Activated CD8-positive, alpha-beta T cell treated with anti-CD3 and anti-CD28 coated beads, Interleukin-2, amount 10 ng/mL, durations not matched to agents 7 days and 5 days (primary cell): ENCODE measurements around the gene OR9G4. TPM values are rescaled to one million over a fixed set of nuclear protein-coding genes. Genes with fewer than 3 reads are reported as not detected.

Source experiments
- ATAC-seq: fragments of 150-1000 bp; cut with Tn5 transposase; one replicate; pipeline ENCODE4 v1.10.0; 2021; ENCODE audit warnings: moderate library complexity
- CTCF ChIA-PET: fragments of 350-600 bp; sonication (Branson Sonifier 250); formaldehyde crosslinking; loops from one replicate; lab custom pipeline; 2021; ENCODE audit warnings: antibody characterized with exemption; lab: Charles Lee
- POLR2A ChIA-PET: fragments of 350-600 bp; sonication (Branson Sonifier 250); formaldehyde crosslinking; loops from one replicate; lab custom pipeline; 2021; ENCODE audit warnings: antibody characterized with exemption; lab: Charles Lee
- DNase-seq: peaks from one replicate; pipeline ENCODE4 v3.0.0-alpha.2; 2020
- H3K27ac Mint-ChIP-seq: one replicate; pipeline ENCODE4 v1.8.0; 2021; ENCODE audit warnings: mild to moderate bottlenecking, mixed read lengths
- H3K27me3 Mint-ChIP-seq: one replicate; pipeline ENCODE4 v1.8.0; 2021; ENCODE audit warnings: low read depth, mixed read lengths
- H3K36me3 Mint-ChIP-seq: one replicate; pipeline ENCODE4 v1.8.0; 2021; ENCODE audit warnings: low read depth, mixed read lengths
- H3K4me1 Mint-ChIP-seq: one replicate; pipeline ENCODE4 v1.8.0; 2021; ENCODE audit warnings: low read depth, mixed read lengths
- H3K4me3 Mint-ChIP-seq: one replicate; pipeline ENCODE4 v1.8.0; 2021; ENCODE audit warnings: mild to moderate bottlenecking, mixed read lengths
- H3K9me3 Mint-ChIP-seq: one replicate; pipeline ENCODE4 v1.8.0; 2022; ENCODE audit warnings: mixed read lengths; ENCODE audit not compliant: insufficient read depth
- total RNA-seq, 2 experiments: library from RNA; stranded (reverse); gene quantifications; one replicate each; pipeline ENCODE4 v1.2.3, GENCODE V29; 2021

Gene OR9G4
- total RNA-seq, result not detected

DNA sequence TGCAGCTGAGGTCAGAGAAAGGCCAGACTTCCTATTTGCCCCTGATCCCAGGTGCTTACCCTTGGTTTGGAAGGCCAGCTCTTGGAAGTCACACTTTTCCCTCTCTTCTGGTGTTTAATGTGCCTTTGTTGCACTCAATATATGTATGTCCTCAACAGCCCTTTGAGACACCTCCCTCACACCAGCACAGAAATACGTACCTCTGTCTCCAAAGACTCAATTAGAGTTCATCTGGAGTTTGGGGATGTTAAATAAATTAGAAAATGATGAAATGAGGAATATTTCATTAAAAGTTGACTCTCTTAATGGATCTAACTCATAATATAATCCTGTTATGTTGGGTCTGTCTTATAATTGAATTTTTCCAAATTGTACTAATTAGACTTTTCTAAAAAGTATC, at the start of gene OR9G4:
TSS of gene OR9G4 (minus strand) at position 101 of the 400 bp plus-strand sequence. CDS start 4,931 bp downstream, outside the sequence.
- ATAC-seq, result no peak
- H3K36me3 Mint-ChIP-seq, result no peaks in the 10 kb centered on the region

GRCh38 chr11:56783448-56784041, 35.0 kb upstream of the OR9G4 start:
- no peak for DNase-seq

More for the DNA sequence above, at the start of gene OR9G4:
- ChIA-PET CTCF (no interaction called here), POLR2A (no interaction called here)
- Mint-ChIP-seq H3K27ac (no peak within 1 kb of the TSS), H3K9me3 (peaks cover 8% of the 10 kb centered on the region), H3K4me1 (no peaks in the 10 kb centered on the region), H3K27me3 (no peaks in the 10 kb centered on the region), H3K4me3 (no peak within 1 kb of the TSS)
- DNase-seq, result no peak

DNA sequence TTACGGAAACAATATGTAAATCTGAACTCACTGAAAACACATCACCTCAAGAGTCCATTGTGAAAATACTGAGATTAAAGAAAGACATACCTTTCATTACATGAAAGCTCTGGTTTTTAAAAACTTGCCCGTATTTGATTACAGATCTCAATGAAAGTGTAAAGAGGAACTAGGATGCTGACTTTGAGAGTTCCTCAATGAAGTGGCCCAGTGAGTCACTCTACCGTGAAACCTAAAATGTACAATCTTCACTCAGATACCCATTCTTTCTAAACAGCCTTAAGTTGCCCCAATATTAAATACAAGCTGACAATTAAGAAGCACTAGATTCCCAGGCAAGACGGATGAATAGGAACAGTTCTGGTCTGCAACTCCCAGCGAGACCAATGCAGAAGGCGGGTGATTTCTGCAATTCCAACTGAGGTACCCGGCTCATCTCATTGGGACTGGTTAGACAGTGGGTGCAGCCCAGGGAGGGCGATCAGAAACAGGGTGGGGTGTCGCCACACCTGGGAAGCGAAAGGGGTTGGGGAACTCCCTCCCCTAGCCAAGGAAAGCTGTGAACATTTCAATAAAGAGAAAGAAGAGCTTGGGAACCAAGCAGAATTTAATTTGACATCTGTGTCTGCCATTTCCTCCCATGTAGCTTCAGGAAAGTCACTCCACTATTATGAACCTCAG, 33.8 kb upstream of the OR9G4 start:
- Mint-ChIP-seq H3K27me3 (no peaks in the 10 kb centered on the region), H3K9me3 (no peaks in the 10 kb centered on the region), H3K4me3 (no peak overlapping the region), H3K27ac (no peak overlapping the region), H3K36me3 (no peaks in the 10 kb centered on the region), H3K4me1 (no peaks in the 10 kb centered on the region)
- ChIA-PET CTCF (interaction anchor here (1.0 to 2.0 kb wide), 2 partner anchors 20 to 467 kb away, joined by 3 to 6 read pairs; no protein-coding TSS in a partner anchor), POLR2A (interaction anchor here (0.7 kb wide), 1 partner anchor 10 kb away, joined by 3 read pairs; no protein-coding TSS in a partner anchor)
- DNase-seq, result no peak
- ATAC-seq, result no peak

More at GRCh38 chr11:56783448-56784041, 35.0 kb upstream of the OR9G4 start:
- ATAC-seq, result no peak
- ChIA-PET POLR2A (no interaction called here), CTCF (interaction anchor here (1.0 to 2.0 kb wide), 2 partner anchors 21 to 466 kb away, joined by 3 to 6 read pairs; no protein-coding TSS in a partner anchor)
- Mint-ChIP-seq H3K27ac (no peak overlapping the region), H3K4me3 (no peak overlapping the region), H3K4me1 (no peaks in the 10 kb centered on the region), H3K27me3 (no peaks in the 10 kb centered on the region), H3K9me3 (no peaks in the 10 kb centered on the region), H3K36me3 (no peaks in the 10 kb centered on the region)

DNA sequence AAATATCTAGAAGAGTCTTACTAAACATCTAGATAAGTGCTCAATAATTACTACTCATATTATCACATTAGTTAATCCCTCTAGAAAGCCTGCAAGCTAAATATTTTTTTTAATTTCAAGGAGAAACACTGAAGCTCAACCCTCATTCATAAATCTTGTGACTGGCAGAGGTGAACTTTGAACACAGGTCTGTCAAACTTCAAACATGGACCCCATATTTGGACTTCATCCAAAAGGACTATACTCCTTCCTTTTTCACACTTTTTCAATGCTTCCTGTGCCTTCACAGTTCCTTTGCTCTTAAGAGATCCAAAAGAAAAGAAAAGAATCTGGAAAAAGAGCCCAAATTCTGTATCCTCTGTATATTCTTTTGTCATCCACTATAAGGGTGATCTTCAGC, 28.3 kb upstream of the OR9G4 start:
- no peaks in the 10 kb centered on the region for H3K9me3 Mint-ChIP-seq
- DNase-seq, result no peak
- no peaks in the 10 kb centered on the region for H3K4me1 Mint-ChIP-seq

GRCh38 chr11:56764976-56765375, 16.5 kb upstream of the OR9G4 start:
- Mint-ChIP-seq H3K27me3 (no peaks in the 10 kb centered on the region), H3K4me1 (no peaks in the 10 kb centered on the region), H3K4me3 (no peak overlapping the region), H3K9me3 (no peaks in the 10 kb centered on the region), H3K36me3 (no peaks in the 10 kb centered on the region), H3K27ac (no peak overlapping the region)
- ChIA-PET CTCF (no interaction called here), POLR2A (no interaction called here)
- DNase-seq (no peak), ATAC-seq (no peak)

More for the DNA sequence above, 28.3 kb upstream of the OR9G4 start:
- ATAC-seq, result no peak
- Mint-ChIP-seq H3K27ac (no peak overlapping the region), H3K4me3 (no peak overlapping the region), H3K27me3 (no peaks in the 10 kb centered on the region), H3K36me3 (no peaks in the 10 kb centered on the region)
- POLR2A ChIA-PET, result no interaction called here
- CTCF ChIA-PET, result no interaction called here

- no peaks in the 10 kb centered on the region for H3K27me3 Mint-ChIP-seq
- ATAC-seq (no peak), DNase-seq (no peak)
- H3K36me3 Mint-ChIP-seq, result no peaks in the 10 kb centered on the region
- no peak overlapping the region for H3K4me3 Mint-ChIP-seq
- ChIA-PET CTCF (no interaction called here), POLR2A (no interaction called here)
- no peaks in the 10 kb centered on the region for H3K4me1 Mint-ChIP-seq
- H3K9me3 Mint-ChIP-seq, result peaks cover 11% of the 10 kb centered on the region
- no peak overlapping the region for H3K27ac Mint-ChIP-seq
Measured at GRCh38 chr11:56751480-56751879, 3.0 kb upstream of the OR9G4 start.

DNA sequence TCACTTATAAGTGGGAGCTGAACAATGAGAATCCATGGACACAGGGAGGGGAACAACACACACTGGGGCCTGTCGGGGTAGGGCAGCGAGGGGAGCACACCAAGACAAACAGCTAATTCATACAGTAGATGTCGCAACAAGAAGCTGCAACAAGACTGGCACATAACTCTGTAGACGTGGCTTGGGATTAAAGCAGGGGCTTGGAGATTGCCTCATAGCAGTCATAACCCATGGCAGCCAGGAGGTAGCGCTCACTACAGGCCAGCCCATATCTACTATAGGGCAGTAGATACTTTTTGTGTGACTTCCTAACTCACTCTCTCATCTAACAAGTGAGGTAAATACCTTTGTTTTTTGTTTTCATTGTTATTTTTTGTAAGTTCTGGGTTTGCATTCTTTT, 1.7 kb upstream of the OR9G4 start:
- CTCF ChIA-PET, result no interaction called here
- ATAC-seq (no peak), DNase-seq (no peak)
- no peak overlapping the region for H3K27ac Mint-ChIP-seq
- POLR2A ChIA-PET, result no interaction called here
- no peaks in the 10 kb centered on the region for H3K4me1 Mint-ChIP-seq
- peaks cover 8% of the 10 kb centered on the region for H3K9me3 Mint-ChIP-seq
- H3K36me3 Mint-ChIP-seq, result no peaks in the 10 kb centered on the region
- no peak overlapping the region for H3K4me3 Mint-ChIP-seq
- no peaks in the 10 kb centered on the region for H3K27me3 Mint-ChIP-seq

DNA sequence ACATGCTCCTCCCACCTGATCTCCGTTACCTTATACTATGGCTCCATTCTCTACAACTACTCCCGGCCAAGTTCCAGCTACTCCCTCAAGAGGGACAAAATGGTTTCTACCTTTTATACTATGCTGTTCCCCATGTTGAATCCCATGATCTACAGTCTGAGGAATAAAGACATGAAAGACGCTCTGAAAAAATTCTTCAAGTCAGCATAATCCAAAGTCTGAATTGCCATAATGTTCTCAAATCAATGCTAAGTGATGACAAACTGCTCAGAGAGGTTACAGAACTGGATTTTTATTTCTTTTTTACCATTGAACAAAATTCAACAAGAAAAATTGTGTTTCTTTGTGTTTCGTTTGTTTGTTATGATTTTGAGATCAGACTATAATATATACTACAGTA, 7.6 kb downstream of the OR9G4 start:
- no peaks in the 10 kb centered on the region for H3K4me1 Mint-ChIP-seq
- DNase-seq (no peak), ATAC-seq (no peak)
- ChIA-PET CTCF (no interaction called here), POLR2A (no interaction called here)
- H3K27ac Mint-ChIP-seq, result no peak overlapping the region
- H3K9me3 Mint-ChIP-seq, result no peaks in the 10 kb centered on the region
- no peak overlapping the region for H3K4me3 Mint-ChIP-seq
- no peaks in the 10 kb centered on the region for H3K27me3 Mint-ChIP-seq
- no peaks in the 10 kb centered on the region for H3K36me3 Mint-ChIP-seq

- POLR2A ChIA-PET, result no interaction called here
- no peaks in the 10 kb centered on the region for H3K4me1 Mint-ChIP-seq
- no peak overlapping the region for H3K4me3 Mint-ChIP-seq
- H3K27ac Mint-ChIP-seq, result no peak overlapping the region
- H3K36me3 Mint-ChIP-seq, result no peaks in the 10 kb centered on the region
- H3K27me3 Mint-ChIP-seq, result no peaks in the 10 kb centered on the region
- no peaks in the 10 kb centered on the region for H3K9me3 Mint-ChIP-seq
- ATAC-seq, result no peak
- no peak for DNase-seq
- CTCF ChIA-PET, result no interaction called here
Measured at GRCh38 chr11:56740107-56740506, 8.4 kb downstream of the OR9G4 start.

- Mint-ChIP-seq H3K4me3 (no peak overlapping the region), H3K36me3 (no peaks in the 10 kb centered on the region), H3K27me3 (no peaks in the 10 kb centered on the region), H3K9me3 (peaks cover 10% of the 10 kb centered on the region), H3K4me1 (no peaks in the 10 kb centered on the region), H3K27ac (no peak overlapping the region)
- ChIA-PET POLR2A (no interaction called here), CTCF (no interaction called here)
- ATAC-seq, result no peak
- no peak for DNase-seq
Measured at GRCh38 chr11:56720513-56720912, 28.0 kb downstream of the OR9G4 start.

- POLR2A ChIA-PET, result no interaction called here
- H3K36me3 Mint-ChIP-seq, result no peaks in the 10 kb centered on the region
- DNase-seq (no peak), ATAC-seq (no peak)
- no peaks in the 10 kb centered on the region for H3K27me3 Mint-ChIP-seq
- CTCF ChIA-PET, result no interaction called here
- H3K27ac Mint-ChIP-seq, result no peak overlapping the region
- H3K4me3 Mint-ChIP-seq, result no peak overlapping the region
- H3K4me1 Mint-ChIP-seq, result no peaks in the 10 kb centered on the region
- H3K9me3 Mint-ChIP-seq, result peaks cover 3% of the 10 kb centered on the region
Measured at GRCh38 chr11:56716379-56716854, 32.1 kb downstream of the OR9G4 start.

GRCh38 chr11:56714206-56714605, 34.3 kb downstream of the OR9G4 start:
- no peaks in the 10 kb centered on the region for H3K36me3 Mint-ChIP-seq
- ATAC-seq (no peak), DNase-seq (no peak)
- H3K4me1 Mint-ChIP-seq, result no peaks in the 10 kb centered on the region
- ChIA-PET POLR2A (no interaction called here), CTCF (no interaction called here)
- H3K9me3 Mint-ChIP-seq, result peaks cover 7% of the 10 kb centered on the region
- H3K27ac Mint-ChIP-seq, result no peak overlapping the region
- no peak overlapping the region for H3K4me3 Mint-ChIP-seq
- H3K27me3 Mint-ChIP-seq, result no peaks in the 10 kb centered on the region
